ENCODE measurements around the gene SMCHD1. TPM values are rescaled to one million over a fixed set of nuclear protein-coding genes. Genes with fewer than 3 reads are reported as not detected.

SMCHD1 gene
- total RNA-seq, 1 donor from 2014 or later: 29.7 TPM

- DNase-seq (ENCODE audit: low read depth): no peak
- peak overlapping the region; percentile 71 for H3K4me3 ChIP-seq (ENCODE audit: insufficient read depth, low read depth, low read length)
- H3K4me1 Mint-ChIP-seq (ENCODE audit: low read depth, unreplicated experiment): peaks cover 10% of the 10 kb centered on the region
- H3K4me1 ChIP-seq (ENCODE audit: insufficient read depth, low read length): peaks cover 8% of the 10 kb centered on the region
- peak overlapping the region; percentile 87 for H3K4me3 Mint-ChIP-seq (ENCODE audit: unreplicated experiment)
- no peaks in the 10 kb centered on the region for H3K9me3 Mint-ChIP-seq (ENCODE audit: unreplicated experiment)
- H3K9ac ChIP-seq (ENCODE audit: low read length): peak overlapping the region; percentile 93
- H3K27me3 ChIP-seq (ENCODE audit: insufficient read depth, low read length): no peaks in the 10 kb centered on the region
- peaks cover 21% of the 10 kb centered on the region for H4K20me1 ChIP-seq (ENCODE audit: insufficient read depth, low read length)
- H3K27ac Mint-ChIP-seq (ENCODE audit: unreplicated experiment): peak overlapping the region; percentile 50
- TF ChIP-seq EZH2 (IDR thresholded peaks at IDR 0.05; ENCODE audit: insufficient read depth, low read length) (no peak), CTCF (IDR thresholded peaks at IDR 0.05; ENCODE audit: insufficient read depth, low read depth, low read length) (no peak)
- FAIRE-seq: no peak
- peak overlapping the region; percentile 91 for H3K27ac ChIP-seq (ENCODE audit: low read depth, low read length)
- no peaks in the 10 kb centered on the region for H3K36me3 ChIP-seq (ENCODE audit: insufficient read depth, low read length)
- H3K4me2 ChIP-seq (ENCODE audit: low read length): peak overlapping the region; percentile 89
- no peaks in the 10 kb centered on the region for H3K36me3 Mint-ChIP-seq (ENCODE audit: low read depth, unreplicated experiment)
- peak overlapping the region; percentile 89 for H2AFZ ChIP-seq (ENCODE audit: low read depth, low read length)
- H3K79me2 ChIP-seq (ENCODE audit: insufficient read depth, low read length): peaks cover 40% of the 10 kb centered on the region
- peaks cover 7% of the 10 kb centered on the region for H3K27me3 Mint-ChIP-seq (ENCODE audit: low read depth, unreplicated experiment)
- no peaks in the 10 kb centered on the region for H3K9me3 ChIP-seq (ENCODE audit: insufficient read depth, low read depth, low read length)
Observed at GRCh38 chr18:2654928-2655177, 673 bp upstream of the SMCHD1 start.

GRCh38 chr18:2655954-2656236, 369 bp downstream of the SMCHD1 start:
- H3K27ac ChIP-seq (ENCODE audit: low read depth, low read length): peak overlapping the region; percentile 91
- peak overlapping the region; percentile 93 for H3K9ac ChIP-seq (ENCODE audit: low read length)
- H3K9me3 ChIP-seq (ENCODE audit: insufficient read depth, low read depth, low read length): no peaks in the 10 kb centered on the region
- H3K27me3 Mint-ChIP-seq (ENCODE audit: low read depth, unreplicated experiment): peaks cover 7% of the 10 kb centered on the region
- peak; percentile 25 for DNase-seq (ENCODE audit: low read depth)
- peak overlapping the region; percentile 89 for H3K4me2 ChIP-seq (ENCODE audit: low read length)
- peaks cover 50% of the 10 kb centered on the region for H3K79me2 ChIP-seq (ENCODE audit: insufficient read depth, low read length)
- H2AFZ ChIP-seq (ENCODE audit: low read depth, low read length): peak overlapping the region; percentile 80
- H3K27ac Mint-ChIP-seq (ENCODE audit: unreplicated experiment): no peak overlapping the region
- no peaks in the 10 kb centered on the region for H3K27me3 ChIP-seq (ENCODE audit: insufficient read depth, low read length)
- TF ChIP-seq CTCF (IDR thresholded peaks at IDR 0.05; ENCODE audit: insufficient read depth, low read depth, low read length): no peak
- TF ChIP-seq EZH2 (IDR thresholded peaks at IDR 0.05; ENCODE audit: insufficient read depth, low read length): no peak
- no peak for FAIRE-seq
- no peaks in the 10 kb centered on the region for H3K36me3 Mint-ChIP-seq (ENCODE audit: low read depth, unreplicated experiment)
- peaks cover 10% of the 10 kb centered on the region for H3K4me1 Mint-ChIP-seq (ENCODE audit: low read depth, unreplicated experiment)
- H3K36me3 ChIP-seq (ENCODE audit: insufficient read depth, low read length): no peaks in the 10 kb centered on the region
- peaks cover 8% of the 10 kb centered on the region for H3K4me1 ChIP-seq (ENCODE audit: insufficient read depth, low read length)
- peak overlapping the region; percentile 71 for H3K4me3 ChIP-seq (ENCODE audit: insufficient read depth, low read depth, low read length)
- no peaks in the 10 kb centered on the region for H3K9me3 Mint-ChIP-seq (ENCODE audit: unreplicated experiment)
- peak overlapping the region; percentile 93 for H3K4me3 Mint-ChIP-seq (ENCODE audit: unreplicated experiment)
- peaks cover 27% of the 10 kb centered on the region for H4K20me1 ChIP-seq (ENCODE audit: insufficient read depth, low read length)

- Histone ChIP-seq H3K4me3 (ENCODE audit: insufficient read depth, low read depth, low read length) (peak overlapping the region; percentile 71), H3K27me3 (ENCODE audit: insufficient read depth, low read length) (no peaks in the 10 kb centered on the region), H3K36me3 (ENCODE audit: insufficient read depth, low read length) (no peaks in the 10 kb centered on the region), H3K4me2 (ENCODE audit: low read length) (peak overlapping the region; percentile 89), H3K79me2 (ENCODE audit: insufficient read depth, low read length) (peaks cover 55% of the 10 kb centered on the region), H4K20me1 (ENCODE audit: insufficient read depth, low read length) (peaks cover 31% of the 10 kb centered on the region), H3K27ac (ENCODE audit: low read depth, low read length) (peak overlapping the region; percentile 91), H2AFZ (ENCODE audit: low read depth, low read length) (peak overlapping the region; percentile 80), H3K9me3 (ENCODE audit: insufficient read depth, low read depth, low read length) (no peaks in the 10 kb centered on the region), H3K9ac (ENCODE audit: low read length) (peak overlapping the region; percentile 93), H3K4me1 (ENCODE audit: insufficient read depth, low read length) (peaks cover 8% of the 10 kb centered on the region)
- H3K36me3 Mint-ChIP-seq (ENCODE audit: low read depth, unreplicated experiment): no peaks in the 10 kb centered on the region
- peak overlapping the region; percentile 93 for H3K4me3 Mint-ChIP-seq (ENCODE audit: unreplicated experiment)
- peak; percentile 32 for DNase-seq (ENCODE audit: low read depth)
- peaks cover 7% of the 10 kb centered on the region for H3K27me3 Mint-ChIP-seq (ENCODE audit: low read depth, unreplicated experiment)
- TF ChIP-seq EZH2 (IDR thresholded peaks at IDR 0.05; ENCODE audit: insufficient read depth, low read length) (no peak), CTCF (IDR thresholded peaks at IDR 0.05; ENCODE audit: insufficient read depth, low read depth, low read length) (no peak)
- peak overlapping the region; percentile 88 for H3K27ac Mint-ChIP-seq (ENCODE audit: unreplicated experiment)
- FAIRE-seq: no peak
- peaks cover 10% of the 10 kb centered on the region for H3K4me1 Mint-ChIP-seq (ENCODE audit: low read depth, unreplicated experiment)
- no peaks in the 10 kb centered on the region for H3K9me3 Mint-ChIP-seq (ENCODE audit: unreplicated experiment)
Observed at GRCh38 chr18:2656237-2656980, 883 bp downstream of the SMCHD1 start.
